ENCODE data around the gene CABLES1.

The CABLES1 gene

GRCh38 chr18:23114171-23114881 lies 21.0 kb upstream of the CABLES1 start:
- peak; percentile 25 for DNase-seq

GRCh38 chr18:23114911-23115310 lies 20.4 kb upstream of the CABLES1 start:
- DNase-seq, result no peak

GRCh38 chr18:23115683-23116096 lies 19.6 kb upstream of the CABLES1 start:
- DNase-seq, result no peak

- DNase-seq, result no peak
These were observed 14.2 kb upstream of the CABLES1 start for GRCh38 chr18:23121133-23121532.

GRCh38 chr18:23122334-23123229 lies 12.7 kb upstream of the CABLES1 start:
- DNase-seq, result no peak

- DNase-seq, result no peak
These were observed 8.8 kb upstream of the CABLES1 start for GRCh38 chr18:23126376-23127056.

GRCh38 chr18:23127090-23127489 lies 8.2 kb upstream of the CABLES1 start:
- DNase-seq, result no peak

- no peak for DNase-seq
These were observed 5.8 kb upstream of the CABLES1 start for GRCh38 chr18:23129355-23130002.

- DNase-seq, result no peak
These were observed 3.5 kb upstream of the CABLES1 start for GRCh38 chr18:23131693-23132319.

GRCh38 chr18:23133860-23134779 lies 1.2 kb upstream of the CABLES1 start:
- peak; percentile 20 for DNase-seq

GRCh38 chr18:23135550-23136325 lies 453 bp downstream of the CABLES1 start:
- DNase-seq, result no peak

GRCh38 chr18:23136326-23137096 lies 1.2 kb downstream of the CABLES1 start:
- no peak for DNase-seq

- no peak for DNase-seq
These were observed 1.9 kb downstream of the CABLES1 start for GRCh38 chr18:23137097-23137635.

- DNase-seq, result peak; percentile 48
These were observed 2.5 kb downstream of the CABLES1 start for GRCh38 chr18:23137788-23138216.

GRCh38 chr18:23138471-23138870 lies 3.2 kb downstream of the CABLES1 start:
- no peak for DNase-seq

- no peak for DNase-seq
These were observed 6.1 kb downstream of the CABLES1 start for GRCh38 chr18:23141104-23141999.

- DNase-seq, result no peak
These were observed 7.1 kb downstream of the CABLES1 start for GRCh38 chr18:23142251-23142929.

Measured in NCI-H524 treated with DMSO at 0.1 percent for 48 hours (cell line).